ENCODE measurements around the gene PATZ1.
"Not testable (repeated sequence)": the region's sequence is repeated elsewhere in the genome, so short reads cannot be mapped to it uniquely, and the experiment has no call there.

The PATZ1 gene, protein sequence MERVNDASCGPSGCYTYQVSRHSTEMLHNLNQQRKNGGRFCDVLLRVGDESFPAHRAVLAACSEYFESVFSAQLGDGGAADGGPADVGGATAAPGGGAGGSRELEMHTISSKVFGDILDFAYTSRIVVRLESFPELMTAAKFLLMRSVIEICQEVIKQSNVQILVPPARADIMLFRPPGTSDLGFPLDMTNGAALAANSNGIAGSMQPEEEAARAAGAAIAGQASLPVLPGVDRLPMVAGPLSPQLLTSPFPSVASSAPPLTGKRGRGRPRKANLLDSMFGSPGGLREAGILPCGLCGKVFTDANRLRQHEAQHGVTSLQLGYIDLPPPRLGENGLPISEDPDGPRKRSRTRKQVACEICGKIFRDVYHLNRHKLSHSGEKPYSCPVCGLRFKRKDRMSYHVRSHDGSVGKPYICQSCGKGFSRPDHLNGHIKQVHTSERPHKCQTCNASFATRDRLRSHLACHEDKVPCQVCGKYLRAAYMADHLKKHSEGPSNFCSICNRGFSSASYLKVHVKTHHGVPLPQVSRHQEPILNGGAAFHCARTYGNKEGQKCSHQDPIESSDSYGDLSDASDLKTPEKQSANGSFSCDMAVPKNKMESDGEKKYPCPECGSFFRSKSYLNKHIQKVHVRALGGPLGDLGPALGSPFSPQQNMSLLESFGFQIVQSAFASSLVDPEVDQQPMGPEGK

DNA sequence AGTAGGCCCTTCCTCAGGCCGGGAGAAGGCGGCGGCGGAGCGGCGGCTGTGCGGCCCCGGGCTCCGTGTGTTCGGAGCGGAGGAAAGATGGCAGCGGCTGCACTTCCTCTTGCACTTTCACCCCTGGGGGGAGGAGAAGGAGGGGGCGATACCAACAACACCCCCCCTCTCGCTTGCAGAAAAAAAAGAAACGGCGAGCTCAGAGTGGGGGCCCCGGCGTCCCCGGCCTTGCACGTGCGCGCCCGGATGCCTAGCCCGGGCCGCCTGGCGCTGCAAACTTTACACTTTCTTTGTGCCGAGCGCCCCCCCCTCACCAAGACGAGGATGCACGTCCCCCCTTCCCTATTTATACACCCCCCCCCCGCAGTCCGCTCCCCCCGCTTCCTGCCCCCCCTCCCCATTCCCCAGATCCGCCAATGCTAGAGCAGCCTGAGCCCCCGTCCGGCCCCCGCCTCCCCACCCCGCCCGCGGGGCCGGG lies at the start of gene PATZ1:
TSS of gene PATZ1 (minus strand) at position 92 of the 478 bp plus-strand sequence. CDS start 744 bp downstream, outside the sequence.
- Mint-ChIP-seq H3K4me3 (peak within 1 kb of the TSS; percentile 90), H3K9me3 (no peaks in the 10 kb centered on the region), H3K36me3 (ENCODE audit: low read depth) (peaks cover 32% of the 10 kb centered on the region), H3K4me1 (peaks cover 41% of the 10 kb centered on the region), H3K27ac (peak within 1 kb of the TSS; percentile 93), H3K27me3 (no peaks in the 10 kb centered on the region)
- DNase-seq (peak; percentile 76), ATAC-seq (peak; percentile 16)

DNA sequence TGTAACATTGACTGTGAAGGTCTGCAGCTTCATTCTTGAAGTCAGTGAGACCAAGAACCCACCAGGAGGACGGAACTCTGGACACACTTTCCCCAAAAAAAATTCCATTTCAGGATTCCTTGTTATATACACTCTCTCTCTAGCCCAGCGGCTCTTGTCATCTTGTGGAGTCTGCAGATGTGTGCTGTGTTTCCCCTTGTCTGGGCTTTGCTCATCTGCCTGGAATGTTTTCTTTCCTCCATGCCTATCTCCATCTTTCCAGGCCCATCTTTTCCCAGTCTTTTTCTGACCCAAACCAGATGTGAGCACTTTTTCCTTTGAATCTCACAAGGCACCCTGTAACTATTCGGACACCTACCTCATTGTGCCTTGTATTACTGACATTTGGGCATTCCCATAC lies 48.2 kb upstream of the PATZ1 start:
- H3K27me3 Mint-ChIP-seq = no peaks in the 10 kb centered on the region
- H3K9me3 Mint-ChIP-seq = peaks cover 4% of the 10 kb centered on the region
- ATAC-seq = no peak
- no peak for DNase-seq
- H3K4me1 Mint-ChIP-seq = peaks cover 2% of the 10 kb centered on the region
- no peak overlapping the region for H3K27ac Mint-ChIP-seq
- H3K4me3 Mint-ChIP-seq = no peak overlapping the region
- no peaks in the 10 kb centered on the region for H3K36me3 Mint-ChIP-seq (ENCODE audit: low read depth)

DNA sequence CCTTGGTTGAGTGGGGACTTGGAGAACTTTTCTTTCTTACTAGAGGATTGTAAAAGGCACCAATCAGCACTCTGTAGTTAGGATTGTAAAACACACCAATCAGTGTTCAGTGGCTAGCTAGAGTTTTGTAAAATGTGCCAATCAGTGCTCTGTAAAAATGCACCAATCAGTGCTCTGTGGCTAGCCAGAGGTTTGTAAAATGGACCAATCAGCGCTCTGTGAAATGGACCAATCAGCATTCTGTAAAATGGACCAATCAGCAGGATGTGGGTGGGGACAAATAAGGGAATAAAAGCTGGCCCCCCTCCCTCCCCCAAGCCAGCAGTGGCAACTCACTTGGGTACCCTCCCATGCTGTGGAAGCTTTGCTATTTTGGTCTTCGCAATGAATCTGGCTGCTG lies 47.7 kb upstream of the PATZ1 start:
- peaks cover 4% of the 10 kb centered on the region for H3K9me3 Mint-ChIP-seq
- ATAC-seq = no peak
- no peak overlapping the region for H3K4me3 Mint-ChIP-seq
- no peaks in the 10 kb centered on the region for H3K27me3 Mint-ChIP-seq
- no peak for DNase-seq
- H3K27ac Mint-ChIP-seq = no peak overlapping the region
- H3K4me1 Mint-ChIP-seq = peaks cover 1% of the 10 kb centered on the region
- H3K36me3 Mint-ChIP-seq (ENCODE audit: low read depth) = no peaks in the 10 kb centered on the region

DNA sequence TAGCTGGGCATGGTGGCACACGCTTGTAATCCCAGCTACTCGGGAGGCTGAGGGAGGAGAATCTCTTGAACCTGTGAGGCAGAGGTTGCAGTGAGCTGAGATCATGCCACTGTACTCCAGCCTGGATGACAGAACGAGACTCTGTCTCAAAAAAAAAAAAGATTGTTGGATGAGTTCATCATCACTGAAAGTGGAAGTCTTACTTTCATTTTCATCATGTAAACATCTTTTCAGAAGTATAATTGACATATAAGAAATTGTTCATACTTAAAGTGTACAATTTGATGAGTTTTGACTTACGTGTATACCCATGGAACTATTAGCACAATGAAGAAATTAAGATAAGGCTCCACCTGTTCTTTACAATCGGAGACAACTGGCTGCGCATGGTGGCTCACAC lies 32.5 kb upstream of the PATZ1 start:
- H3K9me3 Mint-ChIP-seq; H3K27me3 Mint-ChIP-seq; H3K4me3 Mint-ChIP-seq; H3K27ac Mint-ChIP-seq; H3K36me3 Mint-ChIP-seq (ENCODE audit: low read depth); DNase-seq; H3K4me1 Mint-ChIP-seq; ATAC-seq: not testable (repeated sequence)

DNA sequence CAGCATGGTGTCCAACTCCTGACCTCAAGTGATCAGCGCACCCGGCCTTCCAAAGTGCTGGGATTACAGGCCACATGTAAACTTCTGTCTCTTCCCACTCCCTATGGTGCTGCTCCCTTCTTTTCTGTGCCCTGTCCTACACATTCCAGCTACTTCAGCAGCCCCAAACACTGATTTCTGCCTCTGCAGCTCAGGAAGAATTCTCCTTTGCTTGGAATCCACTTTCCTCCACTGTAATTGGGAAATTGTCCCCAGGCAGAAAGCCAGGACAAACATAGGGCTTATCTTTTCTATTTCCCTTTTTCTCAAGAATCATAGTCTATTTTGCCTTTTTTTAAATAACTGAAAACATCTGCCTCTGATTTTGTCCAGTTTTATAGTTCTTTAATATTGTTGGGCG lies 32.0 kb upstream of the PATZ1 start:
- Mint-ChIP-seq H3K36me3 (ENCODE audit: low read depth) (no peaks in the 10 kb centered on the region), H3K4me1 (peaks cover 3% of the 10 kb centered on the region), H3K27ac (no peak overlapping the region), H3K4me3 (no peak overlapping the region), H3K9me3 (no peaks in the 10 kb centered on the region), H3K27me3 (no peaks in the 10 kb centered on the region)
- ATAC-seq (no peak), DNase-seq (no peak)

DNA sequence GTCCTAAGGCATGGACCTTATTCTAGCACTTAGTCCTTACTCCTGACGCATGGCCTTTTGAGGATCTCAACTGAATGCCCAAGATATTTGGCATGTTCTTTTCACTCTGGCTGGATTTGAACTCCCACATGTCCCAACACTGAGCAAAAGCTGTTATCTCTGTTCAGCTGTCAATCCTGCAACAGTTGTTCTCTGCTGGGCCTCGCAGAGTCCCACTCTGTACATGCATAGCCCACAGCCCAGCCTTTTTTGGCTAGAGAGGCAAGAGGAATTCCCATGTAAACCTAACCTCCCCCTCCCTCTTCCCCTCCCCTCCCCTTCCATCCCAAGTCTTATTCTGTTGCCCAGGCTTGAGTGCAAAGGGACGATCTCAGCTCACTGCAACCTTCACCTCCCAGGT lies 31.5 kb upstream of the PATZ1 start:
- H3K27ac Mint-ChIP-seq = no peak overlapping the region
- H3K9me3 Mint-ChIP-seq = no peaks in the 10 kb centered on the region
- no peak overlapping the region for H3K4me3 Mint-ChIP-seq
- ATAC-seq (no peak), DNase-seq (no peak)
- H3K27me3 Mint-ChIP-seq = no peaks in the 10 kb centered on the region
- no peaks in the 10 kb centered on the region for H3K36me3 Mint-ChIP-seq (ENCODE audit: low read depth)
- H3K4me1 Mint-ChIP-seq = peaks cover 3% of the 10 kb centered on the region

DNA sequence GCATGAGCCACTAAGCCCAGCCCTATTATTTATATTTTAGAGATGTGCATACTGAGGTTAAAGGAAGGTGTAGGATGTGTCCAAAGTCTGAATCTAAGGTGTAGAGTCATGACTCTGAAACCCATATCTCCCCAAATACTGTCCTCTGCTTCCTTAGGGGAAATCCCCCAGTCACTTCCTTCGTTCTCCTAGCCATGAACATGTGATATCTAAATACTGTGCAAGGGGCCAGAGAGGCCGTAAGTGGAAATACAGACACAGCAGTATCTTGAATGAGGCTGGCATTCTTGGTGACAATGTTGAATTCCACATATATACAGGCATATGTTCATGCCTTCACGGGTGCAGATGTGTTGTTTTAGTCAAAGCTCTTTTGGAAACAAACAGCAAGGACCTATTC lies 21.3 kb upstream of the PATZ1 start:
- Mint-ChIP-seq H3K27ac (no peak overlapping the region), H3K9me3 (no peaks in the 10 kb centered on the region)

DNA sequence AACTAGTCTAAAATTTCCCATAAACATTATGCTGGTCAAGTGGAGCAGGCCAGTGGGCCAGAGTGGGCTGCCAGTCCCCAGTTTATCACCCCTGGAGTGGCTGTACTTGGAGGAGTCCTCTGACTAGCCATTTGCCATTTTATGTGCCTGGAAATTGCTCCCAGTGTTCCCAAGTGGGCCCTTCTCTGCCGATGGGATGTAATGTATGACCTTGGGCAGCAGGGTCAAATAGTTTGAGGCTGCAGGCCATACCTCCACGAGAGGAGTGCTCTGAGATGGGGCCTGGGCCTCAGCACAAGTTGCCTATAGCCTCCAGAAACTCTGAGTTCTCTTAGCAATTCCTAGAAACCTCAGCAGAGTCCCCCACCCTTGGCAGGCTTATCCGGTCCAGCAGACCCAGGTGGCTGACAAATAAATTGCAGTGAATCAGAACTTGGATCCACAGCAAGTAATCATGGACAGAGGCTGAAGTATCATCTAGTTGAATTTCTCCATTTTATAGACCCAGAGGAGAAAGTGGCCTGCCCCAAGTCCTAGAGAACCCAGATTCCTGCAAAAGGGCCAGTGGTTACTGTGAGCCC lies 17.8 kb upstream of the PATZ1 start:
- DNase-seq (no peak), ATAC-seq (no peak)
- no peaks in the 10 kb centered on the region for H3K36me3 Mint-ChIP-seq (ENCODE audit: low read depth)
- no peaks in the 10 kb centered on the region for H3K27me3 Mint-ChIP-seq
- no peak overlapping the region for H3K27ac Mint-ChIP-seq
- peaks cover 3% of the 10 kb centered on the region for H3K4me1 Mint-ChIP-seq
- H3K9me3 Mint-ChIP-seq = no peaks in the 10 kb centered on the region
- H3K4me3 Mint-ChIP-seq = no peak overlapping the region

More for the DNA sequence above, 21.3 kb upstream of the PATZ1 start:
- Mint-ChIP-seq H3K36me3 (ENCODE audit: low read depth) (no peaks in the 10 kb centered on the region), H3K4me3 (no peak overlapping the region), H3K4me1 (peaks cover 3% of the 10 kb centered on the region), H3K27me3 (no peaks in the 10 kb centered on the region)
- ATAC-seq (no peak), DNase-seq (no peak)

DNA sequence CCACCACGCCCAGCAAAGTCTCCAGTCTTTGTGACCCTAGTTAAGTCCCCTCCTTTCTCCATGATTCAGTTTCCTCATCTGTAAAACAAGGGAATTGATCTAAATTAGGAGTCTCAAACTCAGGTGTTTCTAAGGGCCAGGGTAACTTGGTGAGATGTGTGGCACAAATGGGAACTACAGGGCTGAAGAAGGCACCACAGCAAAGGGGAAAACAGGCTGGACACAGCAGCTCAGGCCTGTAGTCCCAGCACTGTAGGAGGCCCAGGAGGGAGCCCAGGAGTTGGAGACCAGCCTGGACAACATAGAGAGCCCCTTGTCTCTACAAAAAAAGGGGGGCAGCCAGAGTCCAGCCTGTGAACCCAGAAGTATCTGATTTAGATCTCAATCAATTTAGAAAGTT lies 15.6 kb upstream of the PATZ1 start:
- Mint-ChIP-seq H3K27me3 (no peaks in the 10 kb centered on the region), H3K4me1 (no peaks in the 10 kb centered on the region), H3K9me3 (no peaks in the 10 kb centered on the region), H3K27ac (no peak overlapping the region), H3K4me3 (no peak overlapping the region), H3K36me3 (ENCODE audit: low read depth) (no peaks in the 10 kb centered on the region)
- DNase-seq = no peak
- ATAC-seq = no peak

DNA sequence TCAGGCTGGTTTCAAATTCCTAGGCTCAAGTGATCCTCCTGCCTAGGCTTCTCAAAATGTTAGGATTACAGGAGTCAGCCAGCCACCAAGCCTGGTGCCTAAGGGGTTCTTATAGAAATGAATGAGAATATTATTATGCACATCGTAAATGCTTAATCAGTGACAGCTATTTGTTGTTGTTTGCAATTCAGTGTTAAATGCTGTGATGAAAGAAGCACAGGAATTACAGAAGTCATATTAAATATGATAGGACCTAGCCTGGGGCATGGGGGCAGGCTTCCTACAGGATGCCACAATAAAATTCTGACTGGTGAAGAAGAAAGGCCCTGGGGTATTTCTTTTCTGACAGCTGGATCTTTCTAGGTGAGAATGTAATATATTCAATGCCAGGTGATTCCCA lies 13.9 kb upstream of the PATZ1 start:
- Mint-ChIP-seq H3K4me1 (no peaks in the 10 kb centered on the region), H3K27me3 (peaks cover 2% of the 10 kb centered on the region), H3K27ac (no peak overlapping the region), H3K36me3 (ENCODE audit: low read depth) (no peaks in the 10 kb centered on the region), H3K4me3 (no peak overlapping the region), H3K9me3 (no peaks in the 10 kb centered on the region)
- DNase-seq = no peak
- ATAC-seq = no peak

DNA sequence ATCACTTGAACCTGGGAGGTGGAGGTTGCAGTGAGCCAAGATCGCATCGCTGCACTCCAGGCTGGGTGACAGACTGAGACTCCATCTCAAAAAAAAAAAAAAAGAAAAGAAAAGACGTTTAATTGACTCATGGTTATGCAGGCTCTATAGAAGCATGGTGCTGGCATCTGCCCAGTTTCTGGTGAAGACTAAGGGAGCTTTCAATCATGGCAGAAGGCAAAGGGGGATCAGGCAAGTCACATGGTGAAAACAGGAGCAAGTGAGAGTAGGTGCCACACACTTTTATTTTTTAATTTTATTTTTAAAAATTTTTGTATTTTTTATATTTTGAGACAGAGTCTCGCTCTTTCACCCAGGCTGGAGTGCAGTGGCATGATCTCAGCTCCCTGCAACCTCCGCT lies 8.4 kb upstream of the PATZ1 start:
- Mint-ChIP-seq H3K4me1 (no peaks in the 10 kb centered on the region), H3K4me3 (no peak overlapping the region), H3K9me3 (no peaks in the 10 kb centered on the region), H3K27me3 (peaks cover 2% of the 10 kb centered on the region), H3K27ac (no peak overlapping the region), H3K36me3 (ENCODE audit: low read depth) (no peaks in the 10 kb centered on the region)
- no peak for ATAC-seq
- no peak for DNase-seq

DNA sequence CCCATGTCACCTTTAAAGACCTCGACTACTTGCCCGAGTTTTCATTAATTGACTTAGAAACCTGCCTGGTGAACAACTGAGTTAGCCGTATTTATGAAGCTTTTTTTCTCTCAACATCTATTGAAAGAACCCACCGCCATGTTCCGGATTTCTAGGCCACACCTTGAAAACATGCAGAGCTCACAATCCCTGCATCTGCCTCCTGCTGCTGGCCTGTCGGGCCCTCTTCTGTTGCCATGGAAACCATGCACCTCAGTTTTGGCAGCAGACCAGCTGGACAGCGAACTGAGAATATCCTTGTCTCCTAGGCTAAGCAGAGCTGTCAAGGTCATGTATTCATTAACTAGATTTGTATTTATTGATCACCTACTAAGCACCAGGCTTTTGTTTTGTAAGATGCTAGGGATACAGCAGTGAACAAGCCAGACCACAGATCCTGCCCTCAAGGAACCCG lies 4.3 kb upstream of the PATZ1 start:
- no peak overlapping the region for H3K4me3 Mint-ChIP-seq
- no peaks in the 10 kb centered on the region for H3K27me3 Mint-ChIP-seq
- peaks cover 4% of the 10 kb centered on the region for H3K4me1 Mint-ChIP-seq
- no peaks in the 10 kb centered on the region for H3K36me3 Mint-ChIP-seq (ENCODE audit: low read depth)
- DNase-seq = no peak
- no peak overlapping the region for H3K27ac Mint-ChIP-seq
- no peaks in the 10 kb centered on the region for H3K9me3 Mint-ChIP-seq
- ATAC-seq = no peak

DNA sequence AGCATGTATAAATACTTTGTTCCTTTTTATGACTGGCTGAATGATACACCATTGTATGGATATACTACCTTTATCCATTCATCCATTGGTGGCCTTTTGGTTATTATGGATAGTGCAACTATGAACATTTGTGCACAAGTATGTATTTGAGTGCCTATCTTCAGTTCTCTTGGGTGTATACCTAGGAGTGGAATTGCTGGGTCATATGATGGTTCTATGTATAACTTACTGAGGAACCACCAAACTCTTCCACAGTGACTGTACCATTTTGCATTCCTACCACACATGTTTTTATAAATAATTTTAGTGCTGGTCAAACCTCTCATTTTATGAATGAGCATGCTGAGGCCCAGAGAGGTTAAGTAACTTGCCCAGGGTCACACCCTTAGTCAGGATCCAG lies 3.8 kb upstream of the PATZ1 start:
- Mint-ChIP-seq H3K27me3 (no peaks in the 10 kb centered on the region), H3K4me3 (no peak overlapping the region), H3K36me3 (ENCODE audit: low read depth) (peaks cover under 1% of the 10 kb centered on the region), H3K9me3 (no peaks in the 10 kb centered on the region), H3K27ac (no peak overlapping the region), H3K4me1 (peaks cover 4% of the 10 kb centered on the region)
- DNase-seq = no peak
- no peak for ATAC-seq

DNA sequence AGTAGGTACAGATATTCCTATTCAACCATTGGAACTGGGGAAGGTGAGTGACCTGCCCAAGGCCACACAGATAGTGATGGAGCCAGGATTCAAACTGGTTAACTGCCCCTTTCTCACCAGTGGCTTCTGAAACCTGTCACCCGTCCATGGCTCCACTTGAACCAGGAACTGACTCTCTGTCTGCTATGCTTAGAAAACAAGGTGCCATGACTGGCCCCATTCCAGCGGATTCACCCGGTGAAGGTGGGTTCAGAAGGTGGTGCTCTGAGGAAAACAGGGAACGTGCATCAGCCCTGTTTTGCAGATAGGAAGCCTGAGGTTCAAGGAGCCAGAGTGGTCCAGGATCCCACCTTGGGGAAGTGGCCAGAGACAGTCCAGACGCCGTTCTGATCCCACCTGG lies 2.6 kb upstream of the PATZ1 start:
- Mint-ChIP-seq H3K4me1 (peaks cover 16% of the 10 kb centered on the region), H3K4me3 (peak overlapping the region; percentile 2), H3K27ac (no peak overlapping the region), H3K9me3 (no peaks in the 10 kb centered on the region), H3K27me3 (no peaks in the 10 kb centered on the region), H3K36me3 (ENCODE audit: low read depth) (peaks cover 12% of the 10 kb centered on the region)
- no peak for DNase-seq
- ATAC-seq = no peak

DNA sequence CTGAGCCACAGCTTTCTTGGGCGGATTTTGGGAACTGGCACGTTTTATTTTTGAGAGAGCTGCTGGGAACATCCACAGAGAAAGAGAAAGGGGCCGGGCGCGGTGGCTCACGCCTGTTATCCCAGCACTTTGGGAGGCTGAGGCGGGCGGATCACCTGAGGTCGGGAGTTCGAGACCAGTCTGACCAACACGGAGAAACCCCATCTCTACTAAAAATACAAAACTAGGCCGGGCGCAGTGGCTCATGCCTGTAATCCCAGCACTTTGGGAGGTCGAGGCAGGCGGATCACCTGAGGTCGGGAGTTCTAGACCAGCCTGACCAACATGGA lies 1.8 kb upstream of the PATZ1 start:
- H3K9me3 Mint-ChIP-seq, DNase-seq, H3K27me3 Mint-ChIP-seq, ATAC-seq: not testable (repeated sequence)
- Mint-ChIP-seq H3K27ac (peak overlapping the region; percentile 86), H3K4me1 (peaks cover 24% of the 10 kb centered on the region), H3K4me3 (peak overlapping the region; percentile 83), H3K36me3 (ENCODE audit: low read depth) (peaks cover 20% of the 10 kb centered on the region)

Measured in activated naive CD8-positive, alpha-beta T cell treated with anti-CD3 and anti-CD28 coated beads, Interleukin-2, amount 50 U/mL, for 24 hours (primary cell).